PC-9 (cell line): ENCODE results near the gene ISX. TPM values are rescaled to one million over a fixed set of nuclear protein-coding genes. Genes with fewer than 3 reads are reported as not detected.
"Not testable (repeated sequence)": the region's sequence is repeated elsewhere in the genome, so short reads cannot be mapped to it uniquely, and the experiment has no call there.

Experiments used
- BruUV-seq: library from RNA; stranded (reverse); fragments of 400-500 nt; replicated peaks from 2 replicates; lab custom pipeline; 2021; lab: Mats Ljungman, UMichigan
- CTCF ChIA-PET: fragments of 300-600 bp; sonication (Branson Sonifier 250); formaldehyde crosslinking; loops from one replicate; lab custom pipeline; 2022; ENCODE audit warnings: antibody characterized with exemption; lab: Charles Lee
- POLR2A ChIA-PET: fragments of 300-600 bp; sonication (Branson Sonifier 250); formaldehyde crosslinking; loops from one replicate; lab custom pipeline; 2022; ENCODE audit warnings: antibody characterized with exemption; ENCODE audit not compliant: unreplicated experiment; lab: Charles Lee
- DNase-seq, 2 experiments: peaks; one replicate each; pipeline versions ENCODE4 v3.0.0 to v3.0.0-alpha.2; 2015 to 2022; ENCODE audit warnings: mixed read lengths in 1 of 2
- H2AFZ ChIP-seq: fragments of 200-600 bp; sonication (generic); 2 replicates; pipeline ENCODE4 v1.8.1; 2017; ENCODE audit warnings: antibody characterized with exemption
- H3F3A ChIP-seq: fragments of 200-600 bp; sonication (generic); 2 replicates; pipeline ENCODE4 v1.8.1; 2017; ENCODE audit warnings: antibody characterized with exemption, mild to moderate bottlenecking, low read depth; ENCODE audit not compliant: insufficient read depth
- H3K27ac ChIP-seq: fragments of 200-600 bp; sonication (generic); 2 replicates; pipeline ENCODE4 v1.6.1; 2016; ENCODE audit warnings: mixed run types
- H3K27me3 ChIP-seq: fragments of 200-600 bp; sonication (generic); 2 replicates; pipeline ENCODE4 v1.6.1; 2016; ENCODE audit warnings: low read depth, mixed run types; ENCODE audit not compliant: insufficient read depth
- H3K36me3 ChIP-seq: fragments of 200-600 bp; sonication (generic); 2 replicates; pipeline ENCODE4 v1.6.1; 2016; ENCODE audit warnings: low read depth, mixed run types
- H3K4me1 ChIP-seq: fragments of 200-600 bp; sonication (generic); replicated peaks from 2 replicates; pipeline ENCODE4 v1.6.1; 2016; ENCODE audit warnings: mixed run types; ENCODE audit not compliant: insufficient read depth
- H3K4me2 ChIP-seq: fragments of 200-600 bp; sonication (generic); 2 replicates; pipeline ENCODE4 v1.6.1; 2017; ENCODE audit warnings: mixed run types
- H3K4me3 ChIP-seq: fragments of 200-600 bp; sonication (generic); 2 replicates; pipeline ENCODE4 v1.6.1; 2016; ENCODE audit warnings: mixed run types
- H3K79me2 ChIP-seq: fragments of 200-600 bp; sonication (generic); 2 replicates; pipeline ENCODE4 v1.6.1; 2017; ENCODE audit warnings: low read depth, mixed run types
- H3K9me2 ChIP-seq: fragments of 200-600 bp; sonication (generic); 2 replicates; pipeline ENCODE4 v1.8.1; 2017; ENCODE audit warnings: mild to moderate bottlenecking; ENCODE audit not compliant: insufficient read depth
- H3K9me3 ChIP-seq: fragments of 200-600 bp; sonication (generic); 2 replicates; pipeline ENCODE4 v1.8.1; 2016; ENCODE audit warnings: low read depth; ENCODE audit not compliant: insufficient read depth
- H4K20me1 ChIP-seq: fragments of 200-600 bp; sonication (generic); 2 replicates; pipeline ENCODE4 v1.8.1; 2017; ENCODE audit not compliant: insufficient read depth
- CTCF ChIP-seq: fragments of 200-600 bp; sonication (generic); conservative IDR thresholded peaks from 2 replicates; pipeline ENCODE4 v1.6.1; 2017; ENCODE audit warnings: mixed run types, antibody characterized with exemption, mild to moderate bottlenecking, moderate library complexity
- EZH2 ChIP-seq: fragments of 200-600 bp; sonication (generic); IDR thresholded peaks from 2 replicates; pipeline ENCODE4 v1.8.0; 2017; ENCODE audit warnings: antibody characterized with exemption, low read depth
- intact Hi-C: fragments of 100-400 bp; cut with micrococcal nuclease; formaldehyde crosslinking; loops from one replicate; pipeline ENCODE4 v1.10.0; 2022; ENCODE audit not compliant: unreplicated experiment
- total RNA-seq: library from RNA; stranded (reverse); gene quantifications from 2 replicates; pipeline ENCODE4 v1.2.3, GENCODE V29; 2021

ISX gene
- total RNA-seq, 1 experiment from 2014 or later, result not detected

GRCh38 chr22:35046744-35047462 is 19.1 kb upstream of the ISX start:
- ChIA-PET POLR2A (no interaction called here), CTCF (no interaction called here)
- no TSS peak for BruUV-seq
- Histone ChIP-seq H3F3A (no peaks in the 10 kb centered on the region), H3K27me3 (peaks cover 45% of the 10 kb centered on the region), H2AFZ (no peak overlapping the region), H3K27ac (no peak overlapping the region), H3K4me2 (no peak overlapping the region), H3K9me3 (no peaks in the 10 kb centered on the region), H3K4me1 (no peaks in the 10 kb centered on the region), H4K20me1 (no peaks in the 10 kb centered on the region), H3K4me3 (no peak overlapping the region), H3K36me3 (no peaks in the 10 kb centered on the region), H3K79me2 (no peaks in the 10 kb centered on the region), H3K9me2 (no peaks in the 10 kb centered on the region)
- intact Hi-C loops, result no loop called here
- no peak for DNase-seq
- TF ChIP-seq EZH2, result no peak
- no peak for TF ChIP-seq CTCF

- DNase-seq, H3K27ac ChIP-seq, H3K36me3 ChIP-seq, H3K9me3 ChIP-seq, CTCF ChIA-PET, H2AFZ ChIP-seq, H3K4me3 ChIP-seq, H3K79me2 ChIP-seq, H3F3A ChIP-seq, POLR2A ChIA-PET, BruUV-seq, H4K20me1 ChIP-seq, H3K9me2 ChIP-seq, intact Hi-C loops, H3K4me1 ChIP-seq, H3K4me2 ChIP-seq: not testable (repeated sequence)
- peaks cover 42% of the 10 kb centered on the region for H3K27me3 ChIP-seq
Observed at GRCh38 chr22:35050038-35050437, 15.9 kb upstream of the ISX start.

GRCh38 chr22:35051013-35051535 is 14.9 kb upstream of the ISX start:
- no TSS peak for BruUV-seq
- POLR2A ChIA-PET, result no interaction called here

More at GRCh38 chr22:35051013-35051535, 14.9 kb upstream of the ISX start:
- Histone ChIP-seq H3F3A (no peaks in the 10 kb centered on the region), H4K20me1 (no peaks in the 10 kb centered on the region), H3K27ac (no peak overlapping the region), H3K4me3 (no peak overlapping the region), H3K79me2 (no peaks in the 10 kb centered on the region), H3K36me3 (no peaks in the 10 kb centered on the region), H3K27me3 (peaks cover 33% of the 10 kb centered on the region), H3K9me2 (no peaks in the 10 kb centered on the region), H2AFZ (no peak overlapping the region), H3K4me1 (no peaks in the 10 kb centered on the region), H3K4me2 (no peak overlapping the region), H3K9me3 (no peaks in the 10 kb centered on the region)
- intact Hi-C loops, result no loop called here
- CTCF ChIA-PET, result no interaction called here
- no peak for DNase-seq
- TF ChIP-seq CTCF, result no peak
- TF ChIP-seq EZH2, result no peak
